Measurements from ENCODE around the gene ARHGDIG. TPM values are rescaled to one million over a fixed set of nuclear protein-coding genes. Genes with fewer than 3 reads are reported as not detected.
"Not testable (repeated sequence)": the region's sequence is repeated elsewhere in the genome, so short reads cannot be mapped to it uniquely, and the experiment has no call there.

The ARHGDIG gene
- total and polyA plus RNA-seq, 12 donors: 0.23 to 3.5 (median 0.88) TPM; not detected in 3

- intact Hi-C loops (cut with DNase I): no loop called here
- Histone ChIP-seq H3K36me3 (replicated peaks in 1 of 2) (peaks cover 0 to 35% of the 10 kb centered on the region in 2 donors), H3K4me1 (replicated peaks in 1 of 2) (no peaks in the 10 kb centered on the region), H3K4me3 (no peak overlapping the region), H3K9me3 (replicated peaks in 1 of 3) (no peaks in the 10 kb centered on the region), H3K27ac (no peak overlapping the region), H3K27me3 (no peaks in the 10 kb centered on the region)
- DNase-seq: no peak
- WGBS, 4 donors: 97 to 98% (median 97%) methylated on average over 6 of the region's 6 CpGs
- no peak for TF ChIP-seq CTCF (IDR thresholded peaks at IDR 0.05)
- no peak for TF ChIP-seq POLR2A (IDR thresholded peaks at IDR 0.05)
Observed at GRCh38 chr16:255183-255582, 25.2 kb upstream of the ARHGDIG start.

DNA sequence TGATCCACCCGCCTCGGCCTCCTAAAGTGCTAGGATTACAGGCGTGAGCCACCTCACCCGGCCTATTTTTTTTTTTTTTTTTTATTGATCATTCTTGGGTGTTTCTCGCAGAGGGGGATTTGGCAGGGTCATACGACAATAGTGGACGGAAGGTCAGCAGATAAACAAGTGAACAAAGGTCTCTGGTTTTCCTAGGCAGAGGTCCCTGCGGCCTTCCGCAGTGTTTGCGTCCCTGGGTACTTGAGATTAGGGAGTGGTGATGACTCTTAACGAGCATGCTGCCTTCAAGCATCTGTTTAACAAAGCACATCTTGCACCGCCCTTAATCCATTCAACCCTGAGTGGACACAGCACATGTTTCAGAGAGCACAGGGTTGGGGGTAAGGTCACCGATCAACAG is 22.3 kb upstream of the ARHGDIG start:
- H3K27me3 ChIP-seq; DNase-seq; intact Hi-C loops (cut with DNase I); H3K9me3 ChIP-seq (replicated peaks in 1 of 3); H3K27ac ChIP-seq; H3K4me3 ChIP-seq; H3K4me1 ChIP-seq (replicated peaks in 1 of 2): not testable (repeated sequence)
- H3K36me3 ChIP-seq (replicated peaks in 1 of 2): peaks cover 0 to 56% of the 10 kb centered on the region in 2 donors
- WGBS, 4 donors: 93 to 97% (median 94%) methylated on average over 8 to 11 of the region's 13 CpGs

DNA sequence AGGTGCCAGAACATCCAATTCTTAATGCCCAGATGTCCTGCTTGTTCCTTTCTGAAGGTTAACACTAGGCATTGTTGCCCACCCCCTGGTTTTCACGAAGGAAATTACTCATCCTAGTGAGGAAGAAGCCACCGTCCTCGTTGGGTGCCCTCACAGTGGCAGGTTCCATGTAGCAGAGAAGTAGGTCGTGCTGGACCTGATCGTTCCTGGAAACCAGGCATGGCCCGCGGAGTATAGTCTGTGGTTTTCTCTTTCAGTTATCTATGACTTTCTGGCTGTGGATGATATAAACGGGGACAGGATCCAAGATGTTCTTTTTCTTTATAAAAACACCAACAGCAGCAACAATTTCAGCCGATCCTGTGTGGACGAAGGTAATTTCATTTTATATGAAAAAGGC is 21.2 kb upstream of the ARHGDIG start:
- Histone ChIP-seq H3K4me3 (no peak overlapping the region), H3K9me3 (replicated peaks in 1 of 3) (no peaks in the 10 kb centered on the region), H3K27me3 (no peaks in the 10 kb centered on the region), H3K36me3 (replicated peaks in 1 of 2) (peaks cover 0 to 64% of the 10 kb centered on the region in 2 donors), H3K4me1 (replicated peaks in 1 of 2) (no peaks in the 10 kb centered on the region), H3K27ac (no peak overlapping the region)
- TF ChIP-seq POLR2A (IDR thresholded peaks at IDR 0.05): no peak
- no peak for TF ChIP-seq CTCF (IDR thresholded peaks at IDR 0.05)
- no peak for DNase-seq
- WGBS, 4 donors: 73 to 84% (median 78%) methylated on average over 10 of the region's 10 CpGs
- intact Hi-C loops (cut with DNase I): no loop called here

- Histone ChIP-seq H3K4me1 (replicated peaks in 1 of 2) (no peaks in the 10 kb centered on the region), H3K36me3 (replicated peaks in 1 of 2) (peaks cover 0 to 70% of the 10 kb centered on the region in 2 donors), H3K27me3 (no peaks in the 10 kb centered on the region), H3K9me3 (replicated peaks in 1 of 3) (no peaks in the 10 kb centered on the region), H3K27ac (no peak overlapping the region), H3K4me3 (no peak overlapping the region)
- intact Hi-C loops (cut with DNase I): no loop called here
- TF ChIP-seq POLR2A (IDR thresholded peaks at IDR 0.05) (no peak), CTCF (IDR thresholded peaks at IDR 0.05) (no peak)
- DNase-seq: no peak
- 87 to 96% (median 94%) methylated on average over 8 to 13 of the region's 13 CpGs for WGBS, 4 donors
Observed at GRCh38 chr16:259814-260253, 20.6 kb upstream of the ARHGDIG start.

GRCh38 chr16:260326-260725 is 20.1 kb upstream of the ARHGDIG start:
- no peaks in the 10 kb centered on the region for H3K4me1 ChIP-seq (replicated peaks in 1 of 2)
- H3K27ac ChIP-seq: no peak overlapping the region
- TF ChIP-seq CTCF (IDR thresholded peaks at IDR 0.05) (no peak), POLR2A (IDR thresholded peaks at IDR 0.05) (no peak)
- no peak for DNase-seq
- H3K36me3 ChIP-seq (replicated peaks in 1 of 2): peaks cover 0 to 72% of the 10 kb centered on the region in 2 donors
- no peak overlapping the region for H3K4me3 ChIP-seq
- 93 to 96% (median 95%) methylated on average over 18 to 19 of the region's 19 CpGs for WGBS, 4 donors
- H3K9me3 ChIP-seq (replicated peaks in 1 of 3): no peaks in the 10 kb centered on the region
- intact Hi-C loops (cut with DNase I): no loop called here
- no peaks in the 10 kb centered on the region for H3K27me3 ChIP-seq
